SW 1271 (cell line): ENCODE measurements around the gene TGFB3.
"Not testable (repeated sequence)": the region's sequence is repeated elsewhere in the genome, so short reads cannot be mapped to it uniquely, and the experiment has no call there.

Experiments used
- DNase-seq, 2 experiments: peaks; one replicate each; lab custom pipeline; 2025; lab: John Stamatoyannopoulos, UW

TGFB3 gene

DNA sequence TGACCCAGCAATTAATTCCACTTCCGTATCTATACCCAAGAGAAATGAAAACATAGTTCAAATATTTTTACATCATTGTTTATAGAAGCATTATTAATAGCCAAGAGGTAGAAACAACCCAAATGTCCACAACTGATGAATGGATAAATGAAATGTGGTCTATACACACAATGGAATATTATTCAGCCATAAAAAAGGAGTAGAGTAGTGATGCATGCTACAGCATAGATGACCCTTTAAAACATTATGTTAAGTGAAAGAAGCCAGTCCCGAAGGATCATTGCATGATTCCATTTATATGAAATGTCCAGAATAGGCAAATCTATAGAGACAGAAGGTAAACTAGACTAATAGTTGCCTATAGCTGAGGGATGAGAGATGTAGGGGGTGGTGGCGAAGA lies 29.3 kb downstream of the TGFB3 start:
- no peak for DNase-seq

DNA sequence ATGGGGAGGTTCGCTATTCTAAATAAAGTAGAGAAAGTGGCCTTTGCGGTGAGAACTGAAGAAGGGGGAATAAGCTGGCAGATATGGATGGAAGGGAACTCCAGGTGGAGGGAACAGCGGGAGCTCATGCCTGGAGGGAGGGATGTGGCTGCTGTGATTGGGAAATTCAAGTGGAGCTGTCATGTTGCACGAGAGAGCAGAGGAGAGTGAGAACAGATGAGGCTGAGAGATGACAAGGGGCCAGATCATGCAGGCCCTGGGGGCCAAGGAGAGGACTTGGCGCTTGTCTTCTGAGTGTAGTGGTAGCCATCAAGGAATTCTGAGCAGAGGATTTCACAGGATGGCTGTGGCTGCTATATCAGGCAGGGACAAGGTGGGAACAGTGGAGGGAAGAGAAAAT lies 35.0 kb downstream of the TGFB3 start:
- no peak for DNase-seq

DNA sequence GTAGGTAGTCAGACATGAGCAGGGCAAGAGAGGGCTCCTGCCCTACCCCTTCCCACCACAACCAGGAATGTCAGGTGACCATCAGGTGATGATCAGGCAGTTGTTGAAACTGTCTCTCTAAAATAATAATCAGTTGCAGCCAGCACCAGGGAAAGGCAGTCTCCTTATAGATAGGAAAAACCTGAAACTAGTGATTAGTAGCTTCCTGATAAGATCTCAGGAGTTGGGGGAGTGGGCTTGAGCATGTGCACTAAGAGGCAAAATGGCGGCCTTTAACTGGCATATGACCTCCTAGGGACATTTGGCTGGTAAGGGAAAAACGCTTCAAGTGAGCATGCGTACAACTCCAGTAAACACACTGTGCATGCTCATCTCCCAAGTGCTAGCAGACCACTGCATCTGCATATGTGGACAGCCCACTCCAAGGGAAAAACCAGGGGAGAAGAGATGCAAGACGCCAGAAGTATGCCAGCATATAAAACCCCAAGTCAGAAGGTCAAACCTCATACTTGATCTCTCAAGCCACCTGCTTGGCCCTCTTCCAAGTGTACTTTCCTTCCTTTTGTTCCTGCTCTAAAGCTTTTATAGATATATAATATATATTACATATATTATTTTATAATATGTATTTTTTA lies 37.1 kb downstream of the TGFB3 start:
- no peak for DNase-seq

DNA sequence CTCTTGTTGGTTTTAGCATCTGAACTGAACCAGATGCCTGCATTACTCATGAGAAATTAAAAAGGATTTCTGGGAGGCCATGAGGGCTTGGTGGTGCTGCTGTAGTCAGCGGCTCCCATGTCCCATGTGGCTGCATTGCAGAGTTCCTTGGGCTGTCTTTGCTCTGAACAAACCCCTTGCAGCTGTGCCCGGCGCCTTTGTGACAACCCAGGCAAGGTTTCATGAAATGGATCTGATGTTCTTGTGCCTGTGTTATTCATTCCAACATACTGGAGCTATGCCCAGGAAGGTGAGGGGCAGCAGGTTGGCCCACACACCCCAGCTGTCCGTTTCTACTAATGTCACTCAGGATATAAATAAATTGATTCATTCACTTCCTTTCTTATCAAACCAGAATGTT lies 40.8 kb downstream of the TGFB3 start:
- no peak for DNase-seq

DNA sequence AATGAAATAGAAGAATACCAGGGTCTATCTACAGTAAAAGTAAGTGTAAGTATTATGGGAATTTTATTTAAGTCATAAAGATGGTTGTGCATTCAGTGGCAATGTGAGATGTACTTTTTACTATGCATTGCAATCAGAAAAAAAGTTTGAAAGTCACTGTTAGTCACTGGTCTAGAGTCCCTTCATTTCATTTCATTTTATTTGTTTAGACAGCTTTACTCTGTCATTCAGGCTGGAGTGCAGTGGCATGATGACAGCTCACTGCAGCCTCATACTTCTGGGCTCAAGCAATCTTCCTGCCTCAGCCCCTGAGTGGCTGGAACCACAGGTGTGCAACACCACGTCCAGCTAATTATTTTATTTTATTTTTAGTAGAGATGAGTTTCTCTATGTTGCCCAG lies 42.6 kb downstream of the TGFB3 start:
- DNase-seq = no peak

DNA sequence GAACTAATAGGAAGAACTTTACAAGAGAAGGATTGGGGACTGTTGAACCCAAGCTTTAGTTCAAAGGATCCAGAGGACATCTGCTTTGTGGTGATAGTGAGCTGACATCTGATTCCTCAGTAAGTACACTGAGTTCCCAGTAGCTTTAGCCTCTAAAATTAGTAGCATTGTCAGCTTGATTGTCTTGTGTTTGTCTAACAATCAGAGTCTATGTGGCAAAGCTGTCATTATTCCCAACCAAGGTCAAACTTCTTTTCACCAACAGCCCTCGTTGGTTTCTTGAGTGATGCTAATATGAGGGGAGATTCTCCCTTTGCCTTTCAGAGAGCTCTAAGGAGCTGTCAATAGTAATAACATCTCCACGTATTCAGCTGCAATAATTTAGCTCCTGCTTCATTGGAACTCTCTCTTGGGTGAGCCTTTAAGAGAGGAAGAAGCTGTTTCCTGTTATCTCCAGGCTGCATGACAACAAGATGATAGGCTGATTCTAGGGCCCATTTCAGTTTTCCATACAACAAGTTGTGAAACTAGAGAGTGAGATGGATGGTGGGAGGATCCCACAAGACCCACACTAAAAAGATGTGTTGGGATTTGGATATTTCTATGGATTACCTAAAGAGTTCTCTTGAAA lies 46.7 kb downstream of the TGFB3 start:
- no peak for DNase-seq

DNA sequence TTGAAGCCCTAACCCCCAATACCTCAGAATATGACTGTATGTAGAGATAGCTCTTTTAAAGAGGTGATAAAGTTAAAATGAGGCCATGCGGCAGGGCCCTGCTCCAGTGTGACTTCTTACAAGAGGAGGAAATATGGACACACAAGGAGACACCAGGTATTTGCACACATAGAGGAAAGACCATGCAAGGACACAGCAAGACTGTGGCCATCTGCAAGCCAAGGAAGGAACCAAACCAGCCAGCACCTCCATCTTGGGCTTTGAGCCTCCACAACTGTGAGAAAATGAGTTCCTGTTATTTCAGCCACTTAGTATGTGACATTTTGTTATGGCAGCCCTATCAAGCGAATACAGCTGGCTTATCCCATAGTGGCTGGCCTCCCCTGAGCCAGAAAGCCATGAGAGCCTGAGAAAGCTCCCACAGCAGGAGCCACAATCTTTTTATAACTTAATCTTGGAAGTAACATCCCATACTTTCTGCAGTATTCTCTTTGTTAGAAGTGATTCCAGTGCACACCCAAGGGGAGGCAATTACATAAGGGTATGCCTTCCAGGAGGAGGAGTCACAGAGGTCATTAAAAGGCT lies 48.0 kb downstream of the TGFB3 start:
- DNase-seq = no peak

DNA sequence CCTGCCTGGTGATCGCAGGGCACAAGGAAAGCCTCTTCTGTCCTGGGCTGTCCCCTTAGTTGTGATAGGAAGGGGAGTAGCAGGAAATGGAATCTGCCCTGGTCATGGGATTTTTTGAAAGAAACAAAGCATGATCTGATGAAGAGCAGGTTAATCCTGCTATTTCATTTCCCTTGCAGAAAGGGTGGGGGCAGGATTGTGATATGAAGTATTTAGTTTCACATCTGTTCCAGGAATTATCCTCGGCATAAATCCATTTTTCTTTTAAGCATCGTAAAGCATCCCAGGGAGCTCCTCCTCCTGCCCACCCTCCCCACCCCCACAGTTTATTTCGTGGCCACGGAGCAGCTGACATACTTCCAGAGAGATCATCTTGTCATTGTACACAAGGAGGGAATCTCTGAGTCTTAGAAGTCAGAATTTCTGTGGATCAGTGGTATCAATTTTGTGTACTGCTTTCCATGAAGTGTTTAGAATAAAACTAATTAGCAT lies 53.1 kb downstream of the TGFB3 start:
- no peak for DNase-seq

DNA sequence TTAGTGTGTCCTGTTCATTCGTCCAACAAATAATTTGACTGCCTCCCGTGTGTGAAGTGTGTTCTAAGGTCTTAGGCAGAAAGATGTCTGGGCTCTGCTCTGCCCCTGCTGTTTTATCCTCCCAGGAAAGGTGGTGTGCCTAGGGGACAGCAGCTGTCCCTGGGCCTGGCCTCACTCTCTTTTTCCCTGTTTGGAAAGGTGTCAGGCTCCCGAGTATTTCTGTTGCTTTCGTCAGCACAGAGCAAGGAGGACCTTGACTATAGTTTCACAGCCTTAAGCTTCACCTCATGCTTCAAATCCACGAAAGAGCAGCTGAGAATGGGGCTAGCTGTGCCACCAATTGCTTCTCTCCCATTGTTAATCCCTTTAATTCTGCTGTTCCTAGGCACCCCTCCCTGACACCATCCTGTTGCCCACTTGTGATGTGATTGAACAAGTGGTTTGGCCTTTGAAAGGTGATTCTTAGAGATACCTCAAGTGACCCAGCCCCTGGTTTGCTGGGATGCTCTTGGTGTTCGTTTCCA lies 54.2 kb downstream of the TGFB3 start:
- no peak for DNase-seq

DNA sequence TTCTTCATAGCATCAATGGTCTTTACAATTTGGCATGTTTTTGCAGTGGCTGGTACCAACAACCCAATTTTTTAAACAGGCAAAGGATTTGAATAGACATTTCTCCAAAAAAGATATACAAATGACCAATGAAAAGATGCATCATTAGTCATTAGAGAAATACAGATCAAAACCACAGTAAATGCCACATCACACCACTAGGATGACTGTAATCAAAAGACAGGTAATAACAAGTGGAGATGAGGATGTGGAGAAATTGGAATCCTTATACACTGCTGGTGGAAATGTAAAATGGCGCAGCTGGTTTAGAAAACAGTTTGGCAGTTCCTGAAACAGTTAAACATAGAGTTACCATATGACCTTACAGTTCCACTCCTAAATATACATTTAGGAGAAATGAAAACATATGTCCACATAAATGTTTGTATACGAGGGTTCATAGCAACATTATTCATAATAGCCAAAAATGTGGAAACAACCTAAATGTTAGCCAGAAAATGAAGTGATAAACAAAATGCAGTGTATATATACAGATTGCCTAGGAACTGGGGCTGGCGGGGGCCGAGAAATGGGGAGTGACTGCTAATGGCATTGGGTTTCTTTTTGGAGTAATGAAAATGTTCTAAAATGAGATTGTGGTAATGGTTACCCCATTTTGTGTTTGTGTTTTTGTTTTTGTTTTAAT lies 55.2 kb downstream of the TGFB3 start:
- no peak for DNase-seq

DNA sequence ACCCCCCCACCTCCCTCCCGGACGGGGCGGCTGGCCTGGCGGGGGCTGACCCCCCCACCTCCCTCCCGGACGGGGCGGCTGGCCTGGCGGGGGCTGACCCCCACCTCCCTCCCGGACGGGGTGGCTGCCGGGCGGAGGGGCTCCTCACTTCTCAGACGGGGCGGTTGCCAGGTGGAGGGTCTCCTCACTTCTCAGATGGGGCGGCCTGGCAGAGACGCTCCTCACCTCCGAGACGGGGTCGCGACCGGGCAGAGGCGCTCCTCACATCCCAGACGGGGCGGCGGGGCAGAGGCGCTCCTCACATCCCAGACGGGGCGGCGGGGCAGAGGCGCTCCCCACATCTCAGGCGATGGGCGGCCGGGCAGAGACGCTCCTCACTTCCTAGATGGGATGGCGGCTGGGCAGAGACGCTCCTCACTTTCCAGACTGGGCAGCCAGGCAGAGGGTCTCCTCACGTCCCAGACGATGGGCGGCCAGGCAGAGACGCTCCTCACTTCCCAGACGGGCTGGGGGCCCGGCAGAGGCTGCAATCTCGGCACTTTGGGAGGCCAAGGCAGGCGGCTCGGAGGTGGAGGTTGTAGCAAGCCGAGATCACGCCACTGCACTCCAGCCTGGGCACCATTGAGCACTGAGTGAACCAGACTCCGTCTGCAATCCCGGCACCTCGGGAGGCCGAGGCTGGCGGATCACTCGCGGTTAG lies 56.5 kb downstream of the TGFB3 start:
- DNase-seq = not testable (repeated sequence)

DNA sequence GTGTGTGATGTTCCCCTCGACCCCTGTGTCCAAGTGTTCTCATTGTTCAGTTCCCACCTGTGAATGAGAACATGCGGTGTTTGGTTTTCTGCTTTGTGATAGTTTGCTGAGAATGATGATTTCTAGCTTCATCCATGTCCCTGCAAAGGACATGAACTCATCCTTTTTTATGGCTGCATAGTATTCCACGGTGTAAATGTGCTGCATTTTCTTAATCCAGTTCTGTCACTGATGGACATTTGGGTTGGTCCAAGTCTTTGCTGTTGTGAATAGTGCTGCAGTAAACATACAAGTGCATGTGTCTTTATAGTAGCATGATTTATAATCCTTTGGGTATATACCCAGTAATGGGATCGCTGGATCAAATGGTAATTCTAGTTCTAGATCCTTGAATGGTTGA lies 61.4 kb downstream of the TGFB3 start:
- DNase-seq = not testable (repeated sequence)

DNA sequence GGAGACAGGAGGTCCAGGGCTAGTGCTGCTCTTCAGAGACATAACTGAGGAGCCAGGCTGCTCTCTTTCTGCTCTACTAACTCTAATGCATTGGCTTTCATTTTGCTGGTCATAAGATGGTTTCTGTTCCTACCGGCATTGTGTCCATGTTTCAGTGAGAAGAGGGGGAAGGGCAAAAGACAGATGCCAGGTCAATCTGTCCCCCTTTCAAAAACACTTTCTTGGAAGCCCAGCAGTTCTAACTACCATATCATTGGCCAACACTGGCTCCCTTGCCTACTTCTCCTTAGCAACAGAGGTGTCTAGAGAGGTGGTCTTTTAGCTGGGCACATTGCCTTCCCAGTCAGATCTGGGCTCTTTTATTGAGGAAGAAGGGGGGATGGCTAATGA lies 63.9 kb downstream of the TGFB3 start:
- no peak for DNase-seq

DNA sequence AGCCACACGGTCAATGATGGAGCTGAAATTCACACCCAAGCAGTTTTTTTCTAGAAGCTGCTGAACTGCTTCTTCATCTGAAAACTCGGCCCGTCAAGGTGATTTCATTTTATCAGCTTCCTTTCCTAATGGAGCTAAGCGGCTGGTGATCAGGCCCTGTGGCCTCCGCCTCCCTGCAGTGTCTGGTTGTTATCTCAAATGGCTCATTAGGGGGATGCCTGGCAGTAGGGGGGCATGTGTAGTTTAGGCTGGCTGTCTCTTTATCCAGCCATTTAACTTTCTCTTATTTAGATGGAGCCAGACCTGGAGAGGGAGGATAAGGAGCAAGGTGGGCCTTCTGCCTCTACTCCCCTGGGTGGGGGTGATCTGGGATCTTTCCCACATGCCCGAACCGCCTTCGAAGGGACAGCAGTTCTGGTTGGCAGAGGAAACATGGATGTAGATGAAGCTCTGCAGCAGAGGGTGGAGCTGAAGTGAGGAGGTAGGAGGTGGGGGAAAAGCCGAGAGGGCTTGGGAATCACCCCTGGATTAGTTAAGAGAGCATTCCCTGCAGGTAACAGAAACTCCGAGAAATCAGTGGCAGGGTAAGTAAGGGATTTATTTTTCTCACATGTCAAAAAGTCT lies 64.4 kb downstream of the TGFB3 start:
- DNase-seq = no peak

DNA sequence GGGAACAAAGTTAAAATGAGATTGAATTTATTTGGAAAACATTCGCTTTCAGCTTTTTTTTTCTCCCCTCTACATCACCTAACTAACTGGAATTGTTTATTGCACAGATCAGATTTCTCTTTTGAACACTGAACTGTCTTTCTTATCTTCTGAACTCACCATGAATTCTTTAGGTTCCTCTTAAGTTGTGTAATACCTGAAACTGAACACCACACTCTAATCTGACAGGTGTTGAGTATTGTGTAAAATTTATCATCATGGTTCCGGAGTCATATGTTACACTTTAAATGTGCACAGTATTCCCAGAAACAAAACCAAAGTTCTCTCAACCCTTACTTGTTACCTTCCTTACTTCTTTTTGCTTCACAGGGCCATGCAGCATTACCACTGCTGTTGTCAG lies 66.8 kb downstream of the TGFB3 start:
- no peak for DNase-seq

DNA sequence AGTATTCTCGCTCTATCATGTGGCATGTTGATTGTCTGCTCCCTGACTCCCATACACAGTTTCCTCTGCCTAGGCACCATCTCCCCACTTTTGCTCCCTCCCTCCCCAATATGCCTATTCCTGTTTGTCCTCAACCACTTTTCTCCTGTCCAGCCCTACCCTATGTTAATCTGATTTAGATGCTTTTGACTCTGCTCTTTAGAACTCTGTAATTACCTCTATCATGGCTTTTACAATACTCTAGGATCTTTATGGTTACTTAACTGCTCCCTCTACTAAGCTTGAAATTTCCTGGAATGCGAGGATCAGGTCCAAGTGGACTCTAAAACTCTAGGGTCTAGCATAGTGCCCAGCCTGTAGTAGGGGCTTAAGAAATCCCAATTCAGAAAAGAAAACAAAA lies 68.6 kb downstream of the TGFB3 start:
- DNase-seq = no peak

DNA sequence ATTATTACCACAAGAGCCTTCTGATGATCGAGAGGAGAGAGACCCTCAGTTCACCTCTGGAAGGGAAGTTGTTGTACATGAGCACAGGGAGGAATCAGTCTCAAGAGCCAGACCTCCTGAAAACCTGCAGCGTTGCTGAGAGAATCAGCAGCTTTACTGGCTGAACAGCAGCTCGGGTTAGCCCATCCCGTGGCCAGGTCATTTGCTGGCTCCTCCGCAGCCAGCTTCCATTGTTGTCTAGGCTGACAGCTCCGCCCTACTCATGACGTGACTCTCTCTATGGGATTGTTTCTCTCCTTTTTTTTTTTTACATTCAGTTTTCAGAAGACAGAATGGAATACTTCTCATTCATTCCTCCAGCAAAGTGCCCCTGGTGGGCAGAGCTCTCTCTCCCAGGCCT lies 69.9 kb downstream of the TGFB3 start:
- DNase-seq = no peak

DNA sequence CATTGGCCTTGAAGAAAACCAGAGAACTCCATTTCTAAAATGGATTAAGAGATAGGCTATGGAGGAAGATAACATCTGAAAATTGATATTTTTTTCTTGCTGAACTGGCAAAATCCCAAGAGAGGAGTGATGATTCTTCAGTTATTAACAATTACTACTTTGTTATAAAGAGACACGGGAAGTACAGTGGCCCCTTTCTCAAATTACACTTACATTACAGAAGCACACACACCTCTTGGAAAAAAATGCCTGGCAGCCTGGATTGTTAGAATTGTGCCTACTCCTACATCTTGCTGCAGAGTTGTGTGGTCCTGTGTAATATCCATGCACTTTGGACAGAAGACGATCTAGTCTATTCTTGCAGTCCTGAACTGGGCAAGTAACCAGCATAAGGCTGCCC lies 71.7 kb downstream of the TGFB3 start:
- DNase-seq = no peak

DNA sequence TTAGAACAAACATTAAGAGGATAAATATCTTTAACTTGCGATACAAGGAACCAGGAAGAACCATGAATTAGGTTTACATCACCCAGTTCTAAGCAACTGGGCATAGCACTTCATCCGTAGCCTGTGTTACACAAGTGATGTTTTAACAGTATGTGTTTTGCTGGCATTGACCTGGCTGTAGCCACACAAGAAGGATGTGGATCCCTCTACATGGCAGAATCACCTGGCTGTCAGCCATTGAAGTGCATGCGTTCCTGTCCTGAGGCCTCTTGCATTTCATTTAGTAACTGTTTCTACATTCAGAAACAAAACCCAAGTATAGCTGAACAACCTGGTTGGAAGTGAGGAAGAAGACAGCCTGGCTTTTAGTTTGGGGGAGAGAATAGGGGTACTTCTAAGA lies 72.2 kb downstream of the TGFB3 start:
- DNase-seq = no peak
